Suppressor macrophage treated with lipopolysaccharide for 4 hours (primary cell): ENCODE data around the gene TXNDC15.
"Not testable (repeated sequence)": the region's sequence is repeated elsewhere in the genome, so short reads cannot be mapped to it uniquely, and the experiment has no call there.

Experiments
- DNase-seq: peaks from one replicate; pipeline ENCODE4 v3.0.0-alpha.2; 2020

The TXNDC15 gene

GRCh38 chr5:134873987-134874830 lies at the start of gene TXNDC15:
TSS of gene TXNDC15 (plus strand) at chr5:134874371. CDS start at chr5:134874428, 57 bp downstream.
- peak; percentile 91 for DNase-seq

GRCh38 chr5:134824681-134825080 lies 49.5 kb upstream of the TXNDC15 start:
- no peak for DNase-seq

GRCh38 chr5:134825212-134825611 lies 49.0 kb upstream of the TXNDC15 start:
- peak; percentile 6 for DNase-seq

- DNase-seq, result no peak
Measured at GRCh38 chr5:134833340-134834032, 40.7 kb upstream of the TXNDC15 start.

- DNase-seq, result no peak
Measured at GRCh38 chr5:134835623-134836022, 38.5 kb upstream of the TXNDC15 start.

GRCh38 chr5:134837530-134838181 lies 36.5 kb upstream of the TXNDC15 start:
- no peak for DNase-seq

- not testable (repeated sequence) for DNase-seq
Measured at GRCh38 chr5:134838361-134838760, 35.8 kb upstream of the TXNDC15 start.

- no peak for DNase-seq
Measured at GRCh38 chr5:134840811-134841210, 33.4 kb upstream of the TXNDC15 start.

GRCh38 chr5:134844252-134844651 lies 29.9 kb upstream of the TXNDC15 start:
- DNase-seq, result no peak

- no peak for DNase-seq
Measured at GRCh38 chr5:134845335-134845851, 28.8 kb upstream of the TXNDC15 start.

GRCh38 chr5:134845852-134846640 lies 28.1 kb upstream of the TXNDC15 start, which contains the start of gene C5orf24:
TSS of gene C5orf24 (plus strand) at chr5:134845968. CDS start at chr5:134854901, 8,933 bp downstream.
- peak; percentile 97 for DNase-seq

- DNase-seq, result peak; percentile 38
Measured at GRCh38 chr5:134846641-134846960, 27.6 kb upstream of the TXNDC15 start.

GRCh38 chr5:134849434-134849933 lies 24.7 kb upstream of the TXNDC15 start:
- not testable (repeated sequence) for DNase-seq

- DNase-seq, result peak; percentile 35
Measured at GRCh38 chr5:134851307-134851923, 22.8 kb upstream of the TXNDC15 start.

- DNase-seq, result not testable (repeated sequence)
Measured at GRCh38 chr5:134856465-134856864, 17.7 kb upstream of the TXNDC15 start.

- no peak for DNase-seq
Measured at GRCh38 chr5:134857401-134857800, 16.8 kb upstream of the TXNDC15 start.

- DNase-seq, result no peak
Measured at GRCh38 chr5:134864707-134865106, 9.5 kb upstream of the TXNDC15 start.

- no peak for DNase-seq
Measured at GRCh38 chr5:134873494-134873893, 677 bp upstream of the TXNDC15 start.

GRCh38 chr5:134874831-134875655 lies 872 bp downstream of the TXNDC15 start:
- peak; percentile 66 for DNase-seq

GRCh38 chr5:134877159-134877558 lies 3.0 kb downstream of the TXNDC15 start:
- DNase-seq, result no peak

- DNase-seq, result no peak
Measured at GRCh38 chr5:134878403-134878802, 4.2 kb downstream of the TXNDC15 start.
